Mesothelial cell of epicardium (in vitro differentiated cells): ENCODE data around the gene JKAMP. TPM values are rescaled to one million over a fixed set of nuclear protein-coding genes. Genes with fewer than 3 reads are reported as not detected.

Source experiments
- DNase-seq, 2 experiments: peaks; one replicate each; pipeline ENCODE4 v3.0.0; 2021; ENCODE audit warnings: low spot score in 2 of 2; ENCODE audit not compliant: unreplicated experiment in 2 of 2
- H3K27ac Mint-ChIP-seq: 2 replicates; pipeline ENCODE4 v1.8.0; 2021; ENCODE audit warnings: mixed read lengths
- H3K27me3 Mint-ChIP-seq: 2 replicates; pipeline ENCODE4 v1.8.0; 2021; ENCODE audit warnings: low read depth, mixed read lengths
- H3K36me3 Mint-ChIP-seq: 2 replicates; pipeline ENCODE4 v1.8.0; 2021; ENCODE audit warnings: mixed read lengths
- H3K4me1 Mint-ChIP-seq: 2 replicates; pipeline ENCODE4 v1.8.0; 2021; ENCODE audit warnings: mixed read lengths
- H3K4me3 Mint-ChIP-seq: 2 replicates; pipeline ENCODE4 v1.8.0; 2021; ENCODE audit warnings: mild to moderate bottlenecking, moderate library complexity, mixed read lengths
- H3K9me3 Mint-ChIP-seq: 2 replicates; pipeline ENCODE4 v1.8.0; 2021; ENCODE audit warnings: mixed read lengths
- CTCF ChIP-seq: fragments of 200-600 bp; sonication (generic); IDR thresholded peaks from one replicate; pipeline ENCODE4 v1.5.0; 2021; ENCODE audit warnings: antibody characterized with exemption; ENCODE audit not compliant: unreplicated experiment
- total RNA-seq: library from RNA; stranded (reverse); gene quantifications from 3 replicates; pipeline ENCODE4 v1.2.1, GENCODE V29; 2021

The JKAMP gene
- total RNA-seq, 1 donor from 2014 or later, result 37.8 TPM

- no peak for TF ChIP-seq CTCF
- Mint-ChIP-seq H3K4me1 (no peaks in the 10 kb centered on the region), H3K36me3 (no peaks in the 10 kb centered on the region), H3K27me3 (peaks cover 6% of the 10 kb centered on the region), H3K9me3 (peaks cover 16% of the 10 kb centered on the region), H3K27ac (no peak overlapping the region), H3K4me3 (no peak overlapping the region)
- no peak for DNase-seq
Observed at GRCh38 chr14:59510966-59511365, 26.6 kb downstream of the JKAMP start.

GRCh38 chr14:59511916-59512575, 27.7 kb downstream of the JKAMP start:
- H3K27me3 Mint-ChIP-seq, result peaks cover 7% of the 10 kb centered on the region
- no peaks in the 10 kb centered on the region for H3K36me3 Mint-ChIP-seq
- no peaks in the 10 kb centered on the region for H3K4me1 Mint-ChIP-seq
- no peak for TF ChIP-seq CTCF
- no peak overlapping the region for H3K27ac Mint-ChIP-seq
- H3K4me3 Mint-ChIP-seq, result no peak overlapping the region
- peaks cover 20% of the 10 kb centered on the region for H3K9me3 Mint-ChIP-seq
- no peak for DNase-seq

GRCh38 chr14:59520224-59520623, 35.9 kb downstream of the JKAMP start:
- peaks cover 8% of the 10 kb centered on the region for H3K9me3 Mint-ChIP-seq
- TF ChIP-seq CTCF, result no peak
- no peak overlapping the region for H3K4me3 Mint-ChIP-seq
- no peaks in the 10 kb centered on the region for H3K4me1 Mint-ChIP-seq
- no peak for DNase-seq
- H3K27ac Mint-ChIP-seq, result no peak overlapping the region
- no peaks in the 10 kb centered on the region for H3K36me3 Mint-ChIP-seq
- peaks cover 9% of the 10 kb centered on the region for H3K27me3 Mint-ChIP-seq

- Mint-ChIP-seq H3K4me3 (no peak overlapping the region), H3K4me1 (no peaks in the 10 kb centered on the region), H3K27me3 (peaks cover 4% of the 10 kb centered on the region), H3K27ac (no peak overlapping the region), H3K9me3 (peaks cover 15% of the 10 kb centered on the region), H3K36me3 (no peaks in the 10 kb centered on the region)
- TF ChIP-seq CTCF, result no peak
- DNase-seq, result no peak
Observed at GRCh38 chr14:59529189-59529588, 44.9 kb downstream of the JKAMP start.

- Mint-ChIP-seq H3K9me3 (peaks cover 15% of the 10 kb centered on the region), H3K36me3 (no peaks in the 10 kb centered on the region), H3K4me3 (no peak overlapping the region), H3K27ac (no peak overlapping the region), H3K4me1 (no peaks in the 10 kb centered on the region), H3K27me3 (peaks cover 4% of the 10 kb centered on the region)
- DNase-seq, result no peak
- no peak for TF ChIP-seq CTCF
Observed at GRCh38 chr14:59530349-59530748, 46.0 kb downstream of the JKAMP start.

- no peak for DNase-seq
- TF ChIP-seq CTCF, result no peak
- Mint-ChIP-seq H3K9me3 (peaks cover 15% of the 10 kb centered on the region), H3K36me3 (no peaks in the 10 kb centered on the region), H3K4me3 (no peak overlapping the region), H3K27ac (no peak overlapping the region), H3K4me1 (no peaks in the 10 kb centered on the region), H3K27me3 (peaks cover 4% of the 10 kb centered on the region)
Observed at GRCh38 chr14:59532419-59532818, 48.1 kb downstream of the JKAMP start.
